K562 (cell line): Measurements from ENCODE around the gene CENPT. TPM values are rescaled to one million over a fixed set of nuclear protein-coding genes. Genes with fewer than 3 reads are reported as not detected.

ENCODE experiments used
- ATAC-seq: fragments of 200-7000 bp; cut with Tn5 transposase; 3 replicates; pipeline ENCODE4 v1.9.1; 2020; ENCODE audit warnings: moderate library complexity
- BruUV-seq: library from RNA; stranded (reverse); fragments of 400-500 nt; replicated peaks from 2 replicates; lab custom pipeline; 2021; lab: Mats Ljungman, UMichigan
- CTCF ChIA-PET: fragments of 300-600 bp; formaldehyde crosslinking; extraction: SDS; loops from one replicate; lab custom pipeline; 2021; ENCODE audit warnings: low intra/inter-chr PET ratio; lab: Yijun Ruan, JAX
- POLR2A ChIA-PET: fragments of 300-600, 350-650 bp; sonication (Branson Sonifier 250); formaldehyde crosslinking; extraction: SDS; loops from one replicate; lab custom pipeline; 2021; ENCODE audit warnings: antibody characterized with exemption, inconsistent platforms; lab: Yijun Ruan, JAX
- DNase-seq, 4 experiments: peaks; one replicate each; pipeline versions ENCODE4 v3.0.0 to v3.0.0-alpha.2; 2011 to 2018; ENCODE audit warnings: low spot score in 3 of 4, mixed read lengths in 3 of 4; ENCODE audit errors: extremely low read depth in 1 of 4
- FAIRE-seq: peaks from 2 replicates; lab custom pipeline; 2011; peaks lifted over from hg19 to GRCh38; lab: Jason Lieb, UNC
- H2AFZ ChIP-seq: 2 replicates; pipeline ENCODE4 v1.6.0; 2011; ENCODE audit warnings: low read depth, low read length, control low read depth, inconsistent platforms
- H3K27ac ChIP-seq: fragments of 200-600 bp; 3 replicates; pipeline ENCODE4 v1.8.0; 2011; ENCODE audit warnings: low read depth, mild to moderate bottlenecking, control low read depth, inconsistent platforms, low read length, moderate library complexity, mixed read lengths; ENCODE audit errors: extremely low read depth
- H3K27me3 ChIP-seq, 2 experiments: fragments of 300-600 bp in 1 of 2; 2 replicates in 1 of 2; 3 replicates in 1 of 2; pipeline versions ENCODE4 v1.6.0 to v1.8.0; 2011; ENCODE audit warnings: inconsistent platforms in 2 of 2, low read length in 2 of 2, mild to moderate bottlenecking in 1 of 2, mixed read lengths in 1 of 2, moderate library complexity in 1 of 2; ENCODE audit not compliant: control insufficient read depth in 2 of 2, insufficient read depth in 2 of 2
- H3K36me3 ChIP-seq: fragments of 300-600 bp; 3 replicates; pipeline ENCODE4 v1.8.0; 2011; ENCODE audit warnings: mild to moderate bottlenecking, low read length, inconsistent platforms; ENCODE audit not compliant: control insufficient read depth, insufficient read depth
- H3K4me1 ChIP-seq, 2 experiments: fragments of 200-600 bp in 1 of 2; replicated peaks in 1 of 2; 2 replicates in 1 of 2; 3 replicates in 1 of 2; pipeline versions ENCODE4 v1.5.1 to v1.8.0; 2011; ENCODE audit warnings: inconsistent platforms in 2 of 2, low read length in 2 of 2, mild to moderate bottlenecking in 1 of 2, mixed read lengths in 1 of 2, moderate library complexity in 1 of 2; ENCODE audit not compliant: control insufficient read depth in 2 of 2, insufficient read depth in 2 of 2
- H3K4me2 ChIP-seq: 2 replicates; pipeline ENCODE4 v1.6.1; 2011; ENCODE audit warnings: low read length, control low read depth, inconsistent platforms, mixed read lengths; ENCODE audit not compliant: insufficient read depth
- H3K4me3 ChIP-seq: fragments of 200-600 bp; sonication (generic), shearing (Covaris generic); 2 replicates; pipeline ENCODE4 v1.5.1; 2016; ENCODE audit warnings: control low read depth, inconsistent platforms
- H3K79me2 ChIP-seq: fragments of 200-600 bp; 3 replicates; pipeline ENCODE4 v1.8.0; 2011; ENCODE audit warnings: low read length, inconsistent platforms; ENCODE audit not compliant: control insufficient read depth, insufficient read depth
- H3K9ac ChIP-seq, 2 experiments: 2 replicates each; pipeline versions ENCODE4 v1.6.0 to v1.6.1; 2011; ENCODE audit warnings: low read depth in 2 of 2, low read length in 2 of 2, control low read depth in 1 of 2, inconsistent platforms in 1 of 2, mild to moderate bottlenecking in 1 of 2, mixed read lengths in 1 of 2; ENCODE audit not compliant: insufficient read depth in 1 of 2
- H3K9me1 ChIP-seq: one replicate; pipeline ENCODE4 v1.6.0; 2011; ENCODE audit warnings: inconsistent platforms, mild to moderate bottlenecking, low read length, moderate library complexity; ENCODE audit not compliant: control insufficient read depth, insufficient read depth
- H3K9me3 ChIP-seq: replicated peaks from 2 replicates; pipeline ENCODE4 v1.5.1; 2011; ENCODE audit warnings: low read depth, low read length, inconsistent platforms; ENCODE audit not compliant: control insufficient read depth, insufficient read depth
- H4K20me1 ChIP-seq: replicated peaks from 2 replicates; pipeline ENCODE4 v1.6.1; 2011; ENCODE audit warnings: low read length, inconsistent platforms, mixed read lengths; ENCODE audit not compliant: control insufficient read depth, insufficient read depth
- POLR2G ChIP-seq: fragments of 200-400 bp; formaldehyde crosslinking; IDR thresholded peaks from 2 replicates; pipeline ENCODE4 v1.6.1; 2017; ENCODE audit warnings: low read depth, mild to moderate bottlenecking, antibody characterized with exemption, low read length, moderate library complexity
- RBBP5 ChIP-seq: fragments of 200-600 bp; sonication (generic); IDR thresholded peaks from 2 replicates; pipeline ENCODE4 v1.6.1; 2012; ENCODE audit warnings: borderline replicate concordance, mild to moderate bottlenecking, low read length, control low read depth, inconsistent platforms; ENCODE audit not compliant: insufficient read depth, poor library complexity, severe bottlenecking
- WGBS: fragments of 100-300 bp; shearing (Covaris generic); methylation state at CpG from one replicate; pipeline ENCODE4 v1.1.6; 2016; ENCODE audit warnings: low coverage, mixed read lengths; ENCODE audit not compliant: insufficient coverage; ENCODE audit errors: missing lambda C conversion rate; 5-methylcytosine and 5-hydroxymethylcytosine counted together
- in situ Hi-C: fragments of 300-500 bp; cut with MboI; formaldehyde crosslinking; loops from 4 replicates; pipeline ENCODE4 v1.15.0; 2018; ENCODE audit warnings: inconsistent platforms, mixed read lengths
- intact Hi-C: fragments of 100-400 bp; cut with micrococcal nuclease; formaldehyde crosslinking; loops from 2 replicates; pipeline ENCODE4 v1.14.2; 2022
- polyA plus RNA-seq, 8 experiments: library from polyadenylated mRNA; depleted of rRNA in 4 of 8; stranded (reverse) in 5 of 8; unstranded in 3 of 8; fragments of >200 nt; fragmentation: Nextera tagmentation in 2 of 8; fragmentation: Illumina TruSeq in 1 of 8; extraction: Ambion mirVana in 2 of 8; extraction: Trizol in 1 of 8; gene quantifications; 2 replicates each; pipeline versions ENCODE4 v1.2.1 to v1.2.3, GENCODE V29; 2011 to 2014; ENCODE audit warnings: inconsistent platforms in 1 of 8, missing spikeins in 1 of 8
- total RNA-seq, 7 experiments: library from RNA; depleted of rRNA in 6 of 7; stranded (reverse); fragments of >200 nt in 6 of 7; fragmentation: Illumina TruSeq in 2 of 7; extraction: Trizol in 2 of 7; gene quantifications; 2 replicates each; pipeline versions ENCODE4 v1.2.1 to v1.2.3, GENCODE V29; 2011 to 2021; ENCODE audit warnings: low replicate concordance in 1 of 7
- TF ChIP-seq, protein P1 (sequence below), 2 experiments: fragments of 150-350 bp in 1 of 2; IDR thresholded peaks; 2 replicates each; pipeline ENCODE4 v1.6.1; 2012 to 2016; ENCODE audit warnings: low read depth in 2 of 2, low read length in 2 of 2, mild to moderate bottlenecking in 1 of 2, moderate library complexity in 1 of 2

The CENPT gene
- total and polyA plus RNA-seq, 9 of the 15 experiments (the other 6 are each of a cell fraction or from before 2014, with no cell fraction given): 3.6 to 94.2 (median 44.1) TPM

DNA sequence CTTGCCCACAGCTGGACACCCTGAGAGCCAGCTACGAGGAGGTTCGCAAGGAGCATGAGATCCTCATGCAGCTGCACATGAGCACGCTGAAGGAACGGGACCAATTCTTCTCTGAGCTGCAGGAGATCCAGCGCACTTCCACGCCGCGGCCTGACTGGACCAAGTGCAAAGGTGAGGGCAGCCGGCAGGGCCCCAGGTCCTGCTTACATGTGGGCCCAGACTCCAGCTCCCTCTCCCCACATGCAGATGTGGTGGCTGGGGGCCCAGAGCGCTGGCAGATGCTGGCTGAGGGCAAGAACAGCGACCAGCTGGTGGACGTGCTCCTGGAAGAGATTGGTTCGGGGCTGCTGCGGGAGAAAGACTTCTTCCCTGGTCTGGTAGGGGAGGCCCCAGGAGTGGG lies 21.6 kb downstream of the CENPT start:
- Histone ChIP-seq H3K79me2 (no peaks in the 10 kb centered on the region), H3K4me3 (no peak overlapping the region), H3K9me1 (peaks cover 5% of the 10 kb centered on the region), H3K4me1 (peaks cover 0 to 10% of the 10 kb centered on the region in 2 experiments; a peak in 2 of 5 replicates), H3K9me3 (no peaks in the 10 kb centered on the region), H4K20me1 (no peaks in the 10 kb centered on the region; the same call in 1 of the 2 replicates), H3K4me2 (no peak overlapping the region), H3K9ac (peak overlapping the region in 1 of 2 experiments; percentile 43; a peak in 2 of 4 replicates), H3K27me3 (no peaks in the 10 kb centered on the region), H2AFZ (no peak overlapping the region), H3K36me3 (peaks cover 42% of the 10 kb centered on the region; the same call in 2 of the 3 replicates), H3K27ac (no peak overlapping the region)
- POLR2A ChIA-PET: interaction anchor here (0.6 to 3.2 kb wide), 4 partner anchors 9 to 297 kb away, joined by 3 to 19 read pairs (median 4); partner anchors contain the start of gene RIPOR1
- intact Hi-C loops (no loop called here), in situ Hi-C loops (no loop called here)
- CTCF ChIA-PET: no interaction called here
- DNase-seq (no peak), ATAC-seq (no peak), FAIRE-seq (no peak)
- TF ChIP-seq, protein P1, sequence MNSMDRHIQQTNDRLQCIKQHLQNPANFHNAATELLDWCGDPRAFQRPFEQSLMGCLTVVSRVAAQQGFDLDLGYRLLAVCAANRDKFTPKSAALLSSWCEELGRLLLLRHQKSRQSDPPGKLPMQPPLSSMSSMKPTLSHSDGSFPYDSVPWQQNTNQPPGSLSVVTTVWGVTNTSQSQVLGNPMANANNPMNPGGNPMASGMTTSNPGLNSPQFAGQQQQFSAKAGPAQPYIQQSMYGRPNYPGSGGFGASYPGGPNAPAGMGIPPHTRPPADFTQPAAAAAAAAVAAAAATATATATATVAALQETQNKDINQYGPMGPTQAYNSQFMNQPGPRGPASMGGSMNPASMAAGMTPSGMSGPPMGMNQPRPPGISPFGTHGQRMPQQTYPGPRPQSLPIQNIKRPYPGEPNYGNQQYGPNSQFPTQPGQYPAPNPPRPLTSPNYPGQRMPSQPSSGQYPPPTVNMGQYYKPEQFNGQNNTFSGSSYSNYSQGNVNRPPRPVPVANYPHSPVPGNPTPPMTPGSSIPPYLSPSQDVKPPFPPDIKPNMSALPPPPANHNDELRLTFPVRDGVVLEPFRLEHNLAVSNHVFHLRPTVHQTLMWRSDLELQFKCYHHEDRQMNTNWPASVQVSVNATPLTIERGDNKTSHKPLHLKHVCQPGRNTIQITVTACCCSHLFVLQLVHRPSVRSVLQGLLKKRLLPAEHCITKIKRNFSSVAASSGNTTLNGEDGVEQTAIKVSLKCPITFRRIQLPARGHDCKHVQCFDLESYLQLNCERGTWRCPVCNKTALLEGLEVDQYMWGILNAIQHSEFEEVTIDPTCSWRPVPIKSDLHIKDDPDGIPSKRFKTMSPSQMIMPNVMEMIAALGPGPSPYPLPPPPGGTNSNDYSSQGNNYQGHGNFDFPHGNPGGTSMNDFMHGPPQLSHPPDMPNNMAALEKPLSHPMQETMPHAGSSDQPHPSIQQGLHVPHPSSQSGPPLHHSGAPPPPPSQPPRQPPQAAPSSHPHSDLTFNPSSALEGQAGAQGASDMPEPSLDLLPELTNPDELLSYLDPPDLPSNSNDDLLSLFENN (IDR thresholded peaks at IDR 0.05; ENCODE audit: low read depth in 2 of 2, low read length in 2 of 2): no peak
- peak; percentile 8 for TF ChIP-seq RBBP5
- TF ChIP-seq POLR2G: peak; percentile 61
- no TSS peak for BruUV-seq
- WGBS: 84% methylated on average over 13 of the region's 14 CpGs
